HEK293T (cell line): Measurements from ENCODE around the gene DLX5.

Source experiments
- CTCF ChIA-PET: fragments of 350-600 bp; formaldehyde crosslinking; extraction: SDS; loops from one replicate; lab custom pipeline; 2021; ENCODE audit warnings: antibody characterized with exemption, inconsistent platforms; lab: Yijun Ruan, JAX
- POLR2A ChIA-PET: fragments of 350-600 bp; formaldehyde crosslinking; extraction: SDS; loops from one replicate; lab custom pipeline; 2020; ENCODE audit warnings: antibody characterized with exemption, inconsistent platforms; lab: Yijun Ruan, JAX
- DNase-seq: peaks from one replicate; pipeline ENCODE4 v3.0.0; 2012; ENCODE audit warnings: mixed read lengths; ENCODE audit errors: extremely low spot score
- ARNT ChIP-seq: fragments of 450-650 bp; IDR thresholded peaks from 2 replicates; pipeline ENCODE4 v1.6.1; 2017; ENCODE audit warnings: mild to moderate bottlenecking
- BHLHE40 ChIP-seq: fragments of 450-650 bp; IDR thresholded peaks from 2 replicates; pipeline ENCODE4 v1.6.1; 2016; ENCODE audit warnings: mild to moderate bottlenecking, moderate library complexity, borderline replicate concordance
- CTBP1 ChIP-seq: fragments of 450-650 bp; IDR thresholded peaks from 2 replicates; pipeline ENCODE4 v1.6.1; 2016; ENCODE audit warnings: borderline replicate concordance
- ELF4 ChIP-seq: fragments of 450-650 bp; IDR thresholded peaks from 2 replicates; pipeline ENCODE4 v1.6.1; 2017; ENCODE audit warnings: antibody characterized with exemption
- FOXA1 ChIP-seq: fragments of 450-650 bp; IDR thresholded peaks from 2 replicates; pipeline ENCODE4 v1.6.1; 2016; ENCODE audit warnings: mild to moderate bottlenecking
- FOXK2 ChIP-seq: fragments of 450-650 bp; IDR thresholded peaks from 2 replicates; pipeline ENCODE4 v1.6.1; 2016; ENCODE audit warnings: mild to moderate bottlenecking
- FOXM1 ChIP-seq: fragments of 450-650 bp; IDR thresholded peaks from 2 replicates; pipeline ENCODE4 v1.6.1; 2017; ENCODE audit warnings: mild to moderate bottlenecking, borderline replicate concordance
- HDGF ChIP-seq: fragments of 450-650 bp; IDR thresholded peaks from 2 replicates; pipeline ENCODE4 v1.6.1; 2017; ENCODE audit warnings: antibody characterized with exemption, borderline replicate concordance
- L3MBTL2 ChIP-seq: fragments of 450-650 bp; conservative IDR thresholded peaks from 2 replicates; pipeline ENCODE4 v1.6.1; 2016; ENCODE audit warnings: mild to moderate bottlenecking
- LEF1 ChIP-seq: fragments of 450-650 bp; IDR thresholded peaks from 2 replicates; pipeline ENCODE4 v1.6.1; 2017; ENCODE audit warnings: mild to moderate bottlenecking, borderline replicate concordance
- NFRKB ChIP-seq: fragments of 450-650 bp; IDR thresholded peaks from 2 replicates; pipeline ENCODE4 v1.6.1; 2016; ENCODE audit warnings: mild to moderate bottlenecking, moderate library complexity
- PKNOX1 ChIP-seq: fragments of 450-650 bp; IDR thresholded peaks from 2 replicates; pipeline ENCODE4 v1.6.1; 2016
- SP1 ChIP-seq: fragments of 450-650 bp; IDR thresholded peaks from 2 replicates; pipeline ENCODE4 v1.6.1; 2017
- SUZ12 ChIP-seq: fragments of 450-650 bp; IDR thresholded peaks from 2 replicates; pipeline ENCODE4 v1.6.1; 2016; ENCODE audit warnings: mild to moderate bottlenecking
- TARDBP ChIP-seq: fragments of 450-650 bp; IDR thresholded peaks from 2 replicates; pipeline ENCODE4 v1.6.1; 2016
- ZNF384 ChIP-seq: fragments of 450-650 bp; IDR thresholded peaks from 2 replicates; pipeline ENCODE4 v1.6.1; 2016

DLX5 gene

DNA sequence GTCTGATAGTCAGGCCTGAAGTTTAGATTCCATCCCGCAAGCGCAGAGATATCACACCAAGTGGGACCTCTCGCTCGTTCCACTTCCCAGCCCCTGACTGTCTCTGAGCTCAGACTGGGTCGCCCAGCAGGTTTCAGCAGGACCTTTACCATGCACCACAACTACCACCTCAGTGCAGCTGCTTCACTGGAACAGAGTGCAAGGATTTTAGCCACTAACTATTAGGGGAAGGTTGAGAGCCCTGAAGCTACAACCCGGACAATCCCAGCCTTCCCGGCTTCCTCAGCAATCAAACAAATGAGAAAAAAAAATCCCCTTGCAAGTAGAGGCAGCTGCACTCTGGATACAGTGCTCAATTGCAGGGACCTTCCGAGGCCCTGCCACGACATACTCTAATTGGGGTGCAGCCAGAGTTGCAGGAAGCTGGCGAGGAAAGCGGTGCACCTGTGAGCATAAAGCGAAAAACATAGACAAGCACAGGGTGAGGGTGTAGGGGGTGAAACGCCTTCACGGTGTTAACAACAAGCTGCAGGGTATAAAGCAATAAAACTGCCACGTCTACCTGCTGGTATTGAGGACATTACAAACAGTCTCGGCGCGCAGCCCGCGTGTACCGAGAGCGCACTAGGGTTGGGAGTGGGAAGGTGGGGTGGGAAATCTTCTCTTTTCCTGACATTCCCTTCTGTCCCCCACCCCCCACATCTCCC lies 21.9 kb downstream of the DLX5 start:
- ChIA-PET CTCF (no interaction called here), POLR2A (interaction anchor here (0.5 to 1.3 kb wide), 2 partner anchors 21 to 42 kb away, joined by 3 to 4 read pairs; no protein-coding TSS in a partner anchor)
- no peak for DNase-seq
- TF ChIP-seq SP1 (no peak), ARNT (no peak), FOXA1 (no peak), ZNF384 (no peak)

- DNase-seq, result no peak
- CTCF ChIA-PET, result no interaction called here
- POLR2A ChIA-PET, result interaction anchor here (2.5 kb wide), 1 partner anchor 15 kb away, joined by 5 read pairs; no protein-coding TSS in a partner anchor
- TF ChIP-seq FOXA1, result no peak
- no peak for TF ChIP-seq CTBP1
- TF ChIP-seq NFRKB, result no peak
- TF ChIP-seq L3MBTL2, result no peak
- no peak for TF ChIP-seq FOXM1
- TF ChIP-seq ELF4, result no peak
- TF ChIP-seq FOXK2, result no peak
- TF ChIP-seq PKNOX1, result no peak
- TF ChIP-seq ARNT, result no peak
- TF ChIP-seq HDGF, result no peak
- no peak for TF ChIP-seq SUZ12
- TF ChIP-seq TARDBP, result no peak
- TF ChIP-seq BHLHE40, result no peak
- no peak for TF ChIP-seq LEF1
- TF ChIP-seq ZNF384, result no peak
These were observed 22.7 kb downstream of the DLX5 start for GRCh38 chr7:97001656-97002554.

DNA sequence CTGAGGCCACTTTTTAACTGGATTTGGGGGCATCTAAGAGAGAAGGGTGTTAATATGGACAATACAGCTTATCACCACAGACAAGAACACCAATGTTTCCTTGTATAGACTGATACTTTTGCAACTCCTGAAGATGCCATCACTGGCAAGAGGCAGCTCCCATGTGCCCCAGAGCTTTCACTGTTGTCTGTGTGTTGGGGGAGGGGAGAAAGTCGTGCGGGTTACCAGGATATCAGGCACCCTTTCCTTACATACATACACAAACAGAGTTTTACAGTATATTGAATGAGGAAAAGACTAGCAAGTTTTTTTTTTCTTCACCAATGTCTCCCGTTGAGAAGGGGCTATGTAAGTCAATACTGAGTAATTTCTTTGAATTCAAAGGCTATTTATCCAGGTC lies 23.4 kb downstream of the DLX5 start:
- TF ChIP-seq CTBP1 (no peak), BHLHE40 (no peak), SP1 (no peak), FOXM1 (no peak), FOXA1 (no peak), FOXK2 (no peak), NFRKB (no peak), SUZ12 (no peak), TARDBP (no peak)
- CTCF ChIA-PET, result no interaction called here
- DNase-seq, result no peak
- POLR2A ChIA-PET, result interaction anchor here (2.5 kb wide), 1 partner anchor 15 kb away, joined by 5 read pairs; no protein-coding TSS in a partner anchor

DNA sequence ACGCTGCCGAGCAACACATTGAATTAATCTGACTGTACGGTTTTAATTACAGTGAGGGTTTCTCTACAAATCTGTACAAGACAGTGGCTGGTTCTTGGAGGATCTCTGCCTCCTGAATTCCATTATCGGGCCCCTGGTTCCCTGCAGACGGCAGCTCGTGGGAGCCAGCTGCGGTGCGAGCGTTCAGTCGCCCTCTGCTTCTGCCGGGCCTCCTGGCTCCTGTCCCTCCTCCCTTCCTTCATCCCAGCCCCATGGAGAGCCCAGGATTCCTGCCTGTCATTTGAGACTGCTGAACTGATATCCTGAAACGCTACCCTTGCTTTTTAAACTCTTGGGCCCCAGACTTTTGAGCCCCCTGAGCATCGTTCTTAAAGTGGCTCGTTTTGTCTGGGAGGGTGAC lies 25.9 kb downstream of the DLX5 start:
- ChIA-PET CTCF (no interaction called here), POLR2A (interaction anchor here (0.9 kb wide), 1 partner anchor 10 kb away, joined by 3 read pairs; no protein-coding TSS in a partner anchor)
- TF ChIP-seq HDGF (no peak), TARDBP (no peak), SP1 (no peak), L3MBTL2 (no peak), SUZ12 (no peak), NFRKB (no peak), FOXM1 (no peak), ZNF384 (no peak), BHLHE40 (no peak), LEF1 (no peak), PKNOX1 (no peak), ELF4 (no peak), ARNT (no peak), FOXA1 (no peak), FOXK2 (no peak), CTBP1 (no peak)
- no peak for DNase-seq

- POLR2A ChIA-PET, result no interaction called here
- no peak for TF ChIP-seq FOXK2
- no peak for TF ChIP-seq BHLHE40
- no peak for TF ChIP-seq PKNOX1
- no peak for TF ChIP-seq FOXA1
- TF ChIP-seq ARNT, result no peak
- no peak for TF ChIP-seq HDGF
- no peak for TF ChIP-seq SUZ12
- no peak for TF ChIP-seq FOXM1
- TF ChIP-seq CTBP1, result no peak
- TF ChIP-seq ZNF384, result no peak
- TF ChIP-seq ELF4, result no peak
- TF ChIP-seq SP1, result no peak
- no peak for TF ChIP-seq TARDBP
- TF ChIP-seq L3MBTL2, result no peak
- no peak for TF ChIP-seq NFRKB
- TF ChIP-seq LEF1, result no peak
- DNase-seq, result no peak
- CTCF ChIA-PET, result no interaction called here
These were observed 26.3 kb downstream of the DLX5 start for GRCh38 chr7:96998333-96998732.
